ENCODE data around the gene RERE. TPM values are rescaled to one million over a fixed set of nuclear protein-coding genes. Genes with fewer than 3 reads are reported as not detected.

The RERE gene
- total and polyA plus RNA-seq, 2 donors (not counting 3 experiments of a cell fraction or from before 2014, with no cell fraction given): 14.1 to 113 TPM

- Histone ChIP-seq H3K4me2 (ENCODE audit: insufficient read depth, low read length) (no peak overlapping the region), H2AFZ (ENCODE audit: low read depth, low read length) (no peak overlapping the region), H3K9me1 (replicated peaks; ENCODE audit: control insufficient read depth, extremely low read depth, insufficient read depth, low read length) (no peaks in the 10 kb centered on the region), H3K36me3 (ENCODE audit: control insufficient read depth in 2 of 2, extremely low read depth in 1 of 2, insufficient read depth in 2 of 2, low read length in 2 of 2) (no peaks in the 10 kb centered on the region), H4K20me1 (replicated peaks; ENCODE audit: control insufficient read depth, extremely low read depth, insufficient read depth, low read length) (no peaks in the 10 kb centered on the region), H3K27me3 (ENCODE audit: control insufficient read depth in 2 of 2, insufficient read depth in 2 of 2, low read length in 2 of 2) (no peaks in the 10 kb centered on the region), H3K9me3 (replicated peaks; ENCODE audit: control insufficient read depth, insufficient read depth, low read length) (no peaks in the 10 kb centered on the region), H3K4me3 (replicated peaks in 1 of 3; ENCODE audit: insufficient read depth in 1 of 3, low read depth in 1 of 3, low read length in 3 of 3) (no peak overlapping the region), H3K27ac (ENCODE audit: insufficient read depth, low read depth, low read length) (no peak overlapping the region), H3K4me1 (ENCODE audit: control insufficient read depth, extremely low read depth, insufficient read depth, low read length) (no peaks in the 10 kb centered on the region), H3K79me2 (ENCODE audit: control insufficient read depth, insufficient read depth, low read length) (peaks cover 2% of the 10 kb centered on the region), H3K9ac (replicated peaks; ENCODE audit: extremely low read depth, insufficient read depth, low read length) (no peak overlapping the region)
- ChIA-PET CTCF (interaction anchor here (1.0 to 2.1 kb wide), 5 partner anchors 9 to 190 kb away, joined by 3 to 9 read pairs (median 3); no protein-coding TSS in a partner anchor), POLR2A (no interaction called here)
- TF ChIP-seq POLR2A (IDR thresholded peaks at IDR 0.05; ENCODE audit: low read depth, low read length) (no peak), CTCF (IDR thresholded peaks at IDR 0.05; ENCODE audit: extremely low read depth in 1 of 2, insufficient read depth in 1 of 2, low read depth in 1 of 2, low read length in 2 of 2) (no peak), GATA2 (IDR thresholded peaks at IDR 0.05; ENCODE audit: insufficient read depth, insufficient read length, low read depth, low read length) (no peak), POLR2AphosphoS5 (IDR thresholded peaks at IDR 0.05; ENCODE audit: insufficient read depth, low read depth, low read length) (no peak), EZH2 (IDR thresholded peaks at IDR 0.05; ENCODE audit: borderline replicate concordance, low read depth, low read length, severe bottlenecking) (no peak), FOS (IDR thresholded peaks at IDR 0.05; ENCODE audit: borderline replicate concordance, insufficient read depth, low read length) (no peak), MYC (IDR thresholded peaks at IDR 0.05; ENCODE audit: low read depth, low read length) (no peak), JUN (IDR thresholded peaks at IDR 0.05; ENCODE audit: borderline replicate concordance, insufficient read depth, insufficient read length, low read depth) (no peak)
- TF ChIP-seq, protein P1, sequence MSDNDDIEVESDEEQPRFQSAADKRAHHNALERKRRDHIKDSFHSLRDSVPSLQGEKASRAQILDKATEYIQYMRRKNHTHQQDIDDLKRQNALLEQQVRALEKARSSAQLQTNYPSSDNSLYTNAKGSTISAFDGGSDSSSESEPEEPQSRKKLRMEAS (IDR thresholded peaks at IDR 0.05; ENCODE audit: insufficient read depth, insufficient read length): no peak
- dilution Hi-C loops (cut with MboI; ENCODE audit: extremely low pct_ligation_motif_present, low sequenced_read_pairs) (no loop called here), intact Hi-C loops (cut with micrococcal nuclease) (no loop called here)
- no TSS peak for BruUV-seq (replicated peaks)
- FAIRE-seq: no peak
- no peak for DNase-seq (ENCODE audit: low read depth, low spot score)
Measured at GRCh38 chr1:8752411-8752810, 65.0 kb downstream of the RERE start.
